ENCODE results near the gene CLNK. TPM values are rescaled to one million over a fixed set of nuclear protein-coding genes. Genes with fewer than 3 reads are reported as not detected.

Gene CLNK
- total RNA-seq, 1 experiment from 2014 or later: not detected

DNA sequence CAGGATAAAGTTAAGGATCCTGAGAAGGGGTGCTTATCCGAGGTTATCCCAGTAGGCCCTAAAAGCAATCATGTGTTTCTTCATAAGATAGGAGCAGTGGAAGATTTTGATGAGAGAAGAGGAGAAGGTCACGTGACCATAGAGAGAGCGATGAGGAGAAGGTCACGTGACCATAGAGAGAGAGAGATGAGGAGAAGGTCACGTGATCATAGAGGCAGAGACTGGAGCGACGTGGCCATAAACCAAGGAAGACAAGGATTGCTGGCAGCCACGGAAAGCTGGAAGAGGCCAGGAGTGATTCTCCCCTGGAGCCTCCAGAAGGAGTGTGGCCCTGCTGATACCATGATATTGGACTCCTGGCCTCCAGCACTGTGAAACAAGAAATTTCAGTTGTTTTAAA lies 188.9 kb downstream of the CLNK start:
- Histone ChIP-seq H3K4me3 (replicated peaks in 1 of 2; ENCODE audit: low read depth in 1 of 2, low read length in 2 of 2) (no peak overlapping the region), H3K79me2 (ENCODE audit: insufficient read depth, low read length) (no peaks in the 10 kb centered on the region), H2AFZ (ENCODE audit: low read depth, low read length, poor library complexity, severe bottlenecking) (no peak overlapping the region), H3K9me3 (ENCODE audit: control insufficient read depth in 1 of 2, insufficient read depth in 1 of 2, low read depth in 1 of 2, low read length in 2 of 2) (no peaks in the 10 kb centered on the region), H3K4me1 (ENCODE audit: control insufficient read depth in 1 of 2, insufficient read depth in 2 of 2, low read length in 2 of 2) (no peaks in the 10 kb centered on the region), H3K27me3 (ENCODE audit: insufficient read depth, low read length) (no peaks in the 10 kb centered on the region), H3K36me3 (ENCODE audit: control insufficient read depth in 1 of 2, insufficient read depth in 2 of 2, low read length in 2 of 2) (no peaks in the 10 kb centered on the region), H4K20me1 (ENCODE audit: insufficient read depth) (no peaks in the 10 kb centered on the region), H3K4me2 (ENCODE audit: low read length) (no peak overlapping the region), H3K9ac (ENCODE audit: low read length) (no peak overlapping the region), H3K9me2 (ENCODE audit: insufficient read depth) (no peaks in the 10 kb centered on the region), H3K27ac (ENCODE audit: low read depth, low read length) (no peak overlapping the region)
- DNase-seq (ENCODE audit: low read depth, low spot score): no peak
- CTCF ChIA-PET: no interaction called here
- POLR2A ChIA-PET: no interaction called here
- no peak for ATAC-seq
- RAD21 ChIA-PET (ENCODE audit: low non-redundant PET in 1 of 2, low total read pairs in 2 of 2, uncharacterized antibody in 2 of 2, unreplicated experiment in 2 of 2): no interaction called here
- BruUV-seq (replicated peaks): no TSS peak
- no peak for TF ChIP-seq CEBPB (IDR thresholded peaks at IDR 0.05; ENCODE audit: low read depth)
- no peak for TF ChIP-seq EGR1 (IDR thresholded peaks at IDR 0.05; ENCODE audit: low read depth)
- no peak for TF ChIP-seq POLR2A (IDR thresholded peaks at IDR 0.05; ENCODE audit: borderline replicate concordance, extremely low read depth, insufficient read depth, insufficient read length)
- TF ChIP-seq ZFX (IDR thresholded peaks at IDR 0.05): no peak
- TF ChIP-seq FOSL1 (IDR thresholded peaks at IDR 0.05; ENCODE audit: low read depth): no peak
- TF ChIP-seq JUND (IDR thresholded peaks at IDR 0.05): no peak
- TF ChIP-seq, protein P1, sequence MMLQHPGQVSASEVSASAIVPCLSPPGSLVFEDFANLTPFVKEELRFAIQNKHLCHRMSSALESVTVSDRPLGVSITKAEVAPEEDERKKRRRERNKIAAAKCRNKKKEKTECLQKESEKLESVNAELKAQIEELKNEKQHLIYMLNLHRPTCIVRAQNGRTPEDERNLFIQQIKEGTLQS (IDR thresholded peaks at IDR 0.05): no peak
- TF ChIP-seq ELF1 (IDR thresholded peaks at IDR 0.05; ENCODE audit: borderline replicate concordance, low read depth): no peak
- no peak for TF ChIP-seq SIN3A (IDR thresholded peaks at IDR 0.05; ENCODE audit: low read depth)
- TF ChIP-seq TCF7L2 (IDR thresholded peaks at IDR 0.05; ENCODE audit: borderline replicate concordance, extremely low read depth, insufficient read depth, insufficient read length): no peak
- TF ChIP-seq YY1 (IDR thresholded peaks at IDR 0.05; ENCODE audit: extremely low read depth, insufficient replicate concordance, low read depth, low read length): no peak
- no peak for TF ChIP-seq ZNF274 (IDR thresholded peaks at IDR 0.05; ENCODE audit: low read depth, low read length)
- TF ChIP-seq, protein P2, sequence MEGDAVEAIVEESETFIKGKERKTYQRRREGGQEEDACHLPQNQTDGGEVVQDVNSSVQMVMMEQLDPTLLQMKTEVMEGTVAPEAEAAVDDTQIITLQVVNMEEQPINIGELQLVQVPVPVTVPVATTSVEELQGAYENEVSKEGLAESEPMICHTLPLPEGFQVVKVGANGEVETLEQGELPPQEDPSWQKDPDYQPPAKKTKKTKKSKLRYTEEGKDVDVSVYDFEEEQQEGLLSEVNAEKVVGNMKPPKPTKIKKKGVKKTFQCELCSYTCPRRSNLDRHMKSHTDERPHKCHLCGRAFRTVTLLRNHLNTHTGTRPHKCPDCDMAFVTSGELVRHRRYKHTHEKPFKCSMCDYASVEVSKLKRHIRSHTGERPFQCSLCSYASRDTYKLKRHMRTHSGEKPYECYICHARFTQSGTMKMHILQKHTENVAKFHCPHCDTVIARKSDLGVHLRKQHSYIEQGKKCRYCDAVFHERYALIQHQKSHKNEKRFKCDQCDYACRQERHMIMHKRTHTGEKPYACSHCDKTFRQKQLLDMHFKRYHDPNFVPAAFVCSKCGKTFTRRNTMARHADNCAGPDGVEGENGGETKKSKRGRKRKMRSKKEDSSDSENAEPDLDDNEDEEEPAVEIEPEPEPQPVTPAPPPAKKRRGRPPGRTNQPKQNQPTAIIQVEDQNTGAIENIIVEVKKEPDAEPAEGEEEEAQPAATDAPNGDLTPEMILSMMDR (IDR thresholded peaks at IDR 0.05 in 2 of 3, conservative IDR thresholded peaks at IDR 0.05 in 1 of 3; ENCODE audit: borderline replicate concordance in 1 of 3, insufficient read depth in 1 of 3, low read depth in 2 of 3, low read length in 2 of 3): no peak
- TF ChIP-seq, protein P3, sequence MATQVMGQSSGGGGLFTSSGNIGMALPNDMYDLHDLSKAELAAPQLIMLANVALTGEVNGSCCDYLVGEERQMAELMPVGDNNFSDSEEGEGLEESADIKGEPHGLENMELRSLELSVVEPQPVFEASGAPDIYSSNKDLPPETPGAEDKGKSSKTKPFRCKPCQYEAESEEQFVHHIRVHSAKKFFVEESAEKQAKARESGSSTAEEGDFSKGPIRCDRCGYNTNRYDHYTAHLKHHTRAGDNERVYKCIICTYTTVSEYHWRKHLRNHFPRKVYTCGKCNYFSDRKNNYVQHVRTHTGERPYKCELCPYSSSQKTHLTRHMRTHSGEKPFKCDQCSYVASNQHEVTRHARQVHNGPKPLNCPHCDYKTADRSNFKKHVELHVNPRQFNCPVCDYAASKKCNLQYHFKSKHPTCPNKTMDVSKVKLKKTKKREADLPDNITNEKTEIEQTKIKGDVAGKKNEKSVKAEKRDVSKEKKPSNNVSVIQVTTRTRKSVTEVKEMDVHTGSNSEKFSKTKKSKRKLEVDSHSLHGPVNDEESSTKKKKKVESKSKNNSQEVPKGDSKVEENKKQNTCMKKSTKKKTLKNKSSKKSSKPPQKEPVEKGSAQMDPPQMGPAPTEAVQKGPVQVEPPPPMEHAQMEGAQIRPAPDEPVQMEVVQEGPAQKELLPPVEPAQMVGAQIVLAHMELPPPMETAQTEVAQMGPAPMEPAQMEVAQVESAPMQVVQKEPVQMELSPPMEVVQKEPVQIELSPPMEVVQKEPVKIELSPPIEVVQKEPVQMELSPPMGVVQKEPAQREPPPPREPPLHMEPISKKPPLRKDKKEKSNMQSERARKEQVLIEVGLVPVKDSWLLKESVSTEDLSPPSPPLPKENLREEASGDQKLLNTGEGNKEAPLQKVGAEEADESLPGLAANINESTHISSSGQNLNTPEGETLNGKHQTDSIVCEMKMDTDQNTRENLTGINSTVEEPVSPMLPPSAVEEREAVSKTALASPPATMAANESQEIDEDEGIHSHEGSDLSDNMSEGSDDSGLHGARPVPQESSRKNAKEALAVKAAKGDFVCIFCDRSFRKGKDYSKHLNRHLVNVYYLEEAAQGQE (IDR thresholded peaks at IDR 0.05; ENCODE audit: low read depth): no peak
- no peak for TF ChIP-seq EZH2 (IDR thresholded peaks at IDR 0.05)
- intact Hi-C loops (cut with micrococcal nuclease): no loop called here

All from HCT116 (cell line).